ENCODE measurements around the gene PPIL1. TPM values are rescaled to one million over a fixed set of nuclear protein-coding genes. Genes with fewer than 3 reads are reported as not detected.
A peak's percentile ranks its signal among the peaks of the same experiment; 100 is the strongest.

PPIL1 gene
- polyA plus RNA-seq, 2 of the 4 experiments (the other 2 are of a cell fraction) = 42.6 to 60.0 TPM

GRCh38 chr6:36839749-36840431 is 34.7 kb downstream of the PPIL1 start:
- 22% methylated on average over 17 of the region's 70 CpGs for WGBS (ENCODE audit: missing lambda C conversion rate)
- peak overlapping the region; percentile 97 for H3K4me2 ChIP-seq
- FAIRE-seq = no peak
- H3K4me1 ChIP-seq = no peaks in the 10 kb centered on the region
- peak overlapping the region; percentile 49 to 83; a peak in 4 of 6 replicates for H3K27ac ChIP-seq
- ATAC-seq = peak; percentile 68 to 75
- no peak for TF ChIP-seq BHLHE40 (IDR thresholded peaks at IDR 0.05; ENCODE audit: low read depth, low read length)
- TF ChIP-seq CTCF (IDR thresholded peaks at IDR 0.05) = peak; percentile 34; the same call in 2 of the 3 replicates
- CTCF ChIA-PET = no interaction called here
- DNase-seq (ENCODE audit: low read depth in 1 of 2, low spot score in 1 of 2) = peak; percentile 15 to 16
- H3K4me3 ChIP-seq = peak overlapping the region; percentile 57
- H3K9me3 ChIP-seq = no peaks in the 10 kb centered on the region
- POLR2A ChIA-PET = no interaction called here

DNA sequence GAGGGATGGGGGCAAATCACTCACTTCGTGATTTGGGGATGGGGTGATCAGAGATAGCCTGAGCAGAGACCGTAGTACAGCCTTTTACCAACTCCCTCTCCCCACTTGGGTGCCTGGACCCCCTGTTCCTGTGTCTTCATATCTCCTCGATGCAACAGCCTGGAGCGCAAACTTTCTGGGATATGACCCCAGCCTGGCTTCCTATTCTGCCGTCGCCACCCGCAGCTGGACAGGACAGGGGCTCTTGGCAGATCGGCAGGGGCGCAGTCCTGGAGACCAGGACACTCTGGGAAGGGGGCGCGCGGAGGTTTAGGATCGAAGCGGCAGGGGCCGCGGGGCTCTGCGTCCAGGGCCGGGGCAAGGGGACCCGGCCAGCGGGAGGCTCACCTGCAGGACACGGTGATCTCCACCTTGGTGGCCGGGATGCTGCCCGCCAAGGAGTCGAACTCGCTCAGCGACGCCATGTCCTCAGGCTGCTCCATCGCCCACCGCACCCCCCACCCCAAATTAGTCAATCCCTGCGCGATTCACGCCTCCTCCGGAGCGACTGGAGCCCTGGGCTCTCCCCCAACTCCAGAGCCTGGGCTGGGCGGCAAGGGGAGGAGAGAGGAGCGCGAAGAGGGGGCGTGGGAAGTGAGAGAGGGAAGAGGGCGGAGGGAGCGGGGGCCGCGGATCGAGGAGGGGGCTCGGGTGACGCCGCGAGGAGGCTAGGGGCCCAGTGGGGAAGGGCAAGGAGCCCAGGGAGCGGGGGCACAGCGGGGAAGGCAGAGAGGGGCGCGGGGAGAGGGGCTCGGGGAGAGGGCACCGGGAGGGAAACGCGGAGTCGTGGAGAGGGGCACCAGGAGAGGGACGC is 35.5 kb downstream of the PPIL1 start, which contains the start of gene CPNE5:
TSS of gene CPNE5 (minus strand) at position 549 of the 853 bp plus-strand sequence. CDS start at position 482, 67 bp downstream.
- WGBS (ENCODE audit: missing lambda C conversion rate) = 59% methylated on average over 15 of the region's 57 CpGs

More for the DNA sequence above, 35.5 kb downstream of the PPIL1 start, which contains the start of gene CPNE5:
- peak within 1 kb of the TSS; percentile 57 for H3K4me3 ChIP-seq
- no peaks in the 10 kb centered on the region for H3K4me1 ChIP-seq
- peak within 1 kb of the TSS; percentile 49 to 83; a peak in 4 of 6 replicates for H3K27ac ChIP-seq
- H3K9me3 ChIP-seq = no peaks in the 10 kb centered on the region
- POLR2A ChIA-PET = no interaction called here
- CTCF ChIA-PET = no interaction called here
- ATAC-seq = peak; percentile 31 to 42; a peak in 2 of 6 replicates
- peak within 1 kb of the TSS; percentile 97 for H3K4me2 ChIP-seq
- TF ChIP-seq CHD2 (IDR thresholded peaks at IDR 0.05; ENCODE audit: low read length, partially characterized antibody) (no peak), GATA3 (IDR thresholded peaks at IDR 0.05; ENCODE audit: borderline replicate concordance) (no peak), HMGXB4 (CRISPR knock-in tag; IDR thresholded peaks at IDR 0.05; ENCODE audit: borderline replicate concordance) (no peak), NR3C1 (IDR thresholded peaks at IDR 0.05) (no peak), CEBPB (IDR thresholded peaks at IDR 0.05) (no peak), EP300 (IDR thresholded peaks at IDR 0.05) (no peak), ATOH8 (CRISPR knock-in tag; IDR thresholded peaks at IDR 0.05; ENCODE audit: low read depth) (no peak), RFX5 (IDR thresholded peaks at IDR 0.05) (no peak), ESRRA (IDR thresholded peaks at IDR 0.05; ENCODE audit: borderline replicate concordance, low read length) (no peak), JUN (IDR thresholded peaks at IDR 0.05) (no peak), FOSL2 (IDR thresholded peaks at IDR 0.05) (no peak), FOSL2 (CRISPR knock-in tag; IDR thresholded peaks at IDR 0.05) (no peak), HOXA7 (CRISPR knock-in tag; IDR thresholded peaks at IDR 0.05) (no peak), PHF8 (IDR thresholded peaks at IDR 0.05; ENCODE audit: borderline replicate concordance, low read depth) (no peak)
- TF ChIP-seq, protein P1, sequence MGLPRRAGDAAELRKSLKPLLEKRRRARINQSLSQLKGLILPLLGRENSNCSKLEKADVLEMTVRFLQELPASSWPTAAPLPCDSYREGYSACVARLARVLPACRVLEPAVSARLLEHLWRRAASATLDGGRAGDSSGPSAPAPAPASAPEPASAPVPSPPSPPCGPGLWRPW (IDR thresholded peaks at IDR 0.05) = no peak
- TF ChIP-seq, protein P2, sequence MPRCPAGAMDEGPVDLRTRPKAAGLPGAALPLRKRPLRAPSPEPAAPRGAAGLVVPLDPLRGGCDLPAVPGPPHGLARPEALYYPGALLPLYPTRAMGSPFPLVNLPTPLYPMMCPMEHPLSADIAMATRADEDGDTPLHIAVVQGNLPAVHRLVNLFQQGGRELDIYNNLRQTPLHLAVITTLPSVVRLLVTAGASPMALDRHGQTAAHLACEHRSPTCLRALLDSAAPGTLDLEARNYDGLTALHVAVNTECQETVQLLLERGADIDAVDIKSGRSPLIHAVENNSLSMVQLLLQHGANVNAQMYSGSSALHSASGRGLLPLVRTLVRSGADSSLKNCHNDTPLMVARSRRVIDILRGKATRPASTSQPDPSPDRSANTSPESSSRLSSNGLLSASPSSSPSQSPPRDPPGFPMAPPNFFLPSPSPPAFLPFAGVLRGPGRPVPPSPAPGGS (IDR thresholded peaks at IDR 0.05) = no peak
- no peak for FAIRE-seq
- no peak for DNase-seq (ENCODE audit: low read depth in 1 of 2, low spot score in 1 of 2)

All from A549 (cell line).